Peyer's patch (tissue), 4 donors: ENCODE measurements around the gene SGSH. TPM values are rescaled to one million over a fixed set of nuclear protein-coding genes. Genes with fewer than 3 reads are reported as not detected.

Experiments
- DNase-seq, 3 donors: peaks; one replicate each; pipeline ENCODE4 v3.0.0-alpha.2; 2017 to 2019
- H3K27ac ChIP-seq, 4 donors: fragments of 200-600 bp; sonication (generic); one replicate each; pipeline ENCODE4 v1.5.1; 2016 to 2019
- H3K27me3 ChIP-seq, 2 donors: fragments of 200-600 bp; sonication (generic); one replicate each; pipeline ENCODE4 v1.5.1; 2019
- H3K36me3 ChIP-seq, 3 donors: fragments of 200-600 bp; sonication (generic); one replicate each; pipeline ENCODE4 v1.5.1; 2016 to 2019
- H3K4me1 ChIP-seq, 4 donors: fragments of 200-600 bp; sonication (generic); one replicate each; pipeline ENCODE4 v1.5.1; 2016 to 2019
- H3K4me3 ChIP-seq, 4 donors: fragments of 200-600 bp; sonication (generic); 1 replicate in 3 of 4; 2 replicates in 1 of 4; pipeline ENCODE4 v1.5.1; 2016 to 2019; ENCODE audit warnings: mild to moderate bottlenecking in 1 of 4
- H3K9me3 ChIP-seq, 4 donors: fragments of 200-600 bp; sonication (generic); one replicate each; pipeline ENCODE4 v1.5.1; 2016 to 2019; ENCODE audit warnings: mild to moderate bottlenecking in 1 of 4
- POLR2A ChIP-seq, 2 donors: fragments of 450-650 bp; IDR thresholded peaks; one replicate each; pipeline ENCODE4 v1.5.1; 2017; ENCODE audit warnings: antibody characterized with exemption in 2 of 2, mild to moderate bottlenecking in 2 of 2, moderate library complexity in 2 of 2
- total RNA-seq, 4 donors: library from RNA; depleted of rRNA; stranded (reverse); fragments of >200 nt; gene quantifications; one replicate each; pipeline ENCODE4 v1.1.0, GENCODE V29; 2016
- TF ChIP-seq, protein P1 (sequence below), 6 experiments: fragments of 450-650 bp in 4 of 6; fragments of 200-600 bp in 2 of 6; sonication (generic) in 1 of 6; IDR thresholded peaks; one replicate each; pipeline ENCODE4 v1.5.1; 2017 to 2019; ENCODE audit warnings: antibody characterized with exemption in 6 of 6, mild to moderate bottlenecking in 3 of 6, moderate library complexity in 1 of 6

SGSH gene
- total RNA-seq, 4 donors from 2014 or later: 37.8 to 114 (median 60.6) TPM

DNA sequence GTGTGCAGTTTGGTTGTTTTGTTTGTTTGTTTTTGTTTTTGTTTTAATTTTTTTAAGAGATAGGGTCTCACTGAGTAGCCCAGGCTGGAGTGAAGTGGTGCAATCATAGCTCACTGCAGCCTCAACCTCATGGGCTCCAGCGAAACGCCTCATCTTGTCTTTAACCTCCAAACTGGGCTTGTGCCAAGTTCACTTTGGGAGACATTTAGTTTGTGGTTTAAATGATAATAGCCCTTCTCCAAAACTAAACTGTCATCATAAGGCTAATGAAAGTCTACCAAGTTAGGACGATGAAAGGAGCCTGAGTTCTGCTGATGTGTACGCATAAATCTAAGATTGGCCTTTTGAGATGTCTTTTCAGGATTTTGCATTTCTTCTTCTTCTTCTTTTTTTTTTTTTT, 56.8 kb downstream of the SGSH start:
- TF ChIP-seq POLR2A (IDR thresholded peaks at IDR 0.05): no peak
- TF ChIP-seq, protein P1, sequence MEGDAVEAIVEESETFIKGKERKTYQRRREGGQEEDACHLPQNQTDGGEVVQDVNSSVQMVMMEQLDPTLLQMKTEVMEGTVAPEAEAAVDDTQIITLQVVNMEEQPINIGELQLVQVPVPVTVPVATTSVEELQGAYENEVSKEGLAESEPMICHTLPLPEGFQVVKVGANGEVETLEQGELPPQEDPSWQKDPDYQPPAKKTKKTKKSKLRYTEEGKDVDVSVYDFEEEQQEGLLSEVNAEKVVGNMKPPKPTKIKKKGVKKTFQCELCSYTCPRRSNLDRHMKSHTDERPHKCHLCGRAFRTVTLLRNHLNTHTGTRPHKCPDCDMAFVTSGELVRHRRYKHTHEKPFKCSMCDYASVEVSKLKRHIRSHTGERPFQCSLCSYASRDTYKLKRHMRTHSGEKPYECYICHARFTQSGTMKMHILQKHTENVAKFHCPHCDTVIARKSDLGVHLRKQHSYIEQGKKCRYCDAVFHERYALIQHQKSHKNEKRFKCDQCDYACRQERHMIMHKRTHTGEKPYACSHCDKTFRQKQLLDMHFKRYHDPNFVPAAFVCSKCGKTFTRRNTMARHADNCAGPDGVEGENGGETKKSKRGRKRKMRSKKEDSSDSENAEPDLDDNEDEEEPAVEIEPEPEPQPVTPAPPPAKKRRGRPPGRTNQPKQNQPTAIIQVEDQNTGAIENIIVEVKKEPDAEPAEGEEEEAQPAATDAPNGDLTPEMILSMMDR (IDR thresholded peaks at IDR 0.05): no peak
- no peak for DNase-seq

DNA sequence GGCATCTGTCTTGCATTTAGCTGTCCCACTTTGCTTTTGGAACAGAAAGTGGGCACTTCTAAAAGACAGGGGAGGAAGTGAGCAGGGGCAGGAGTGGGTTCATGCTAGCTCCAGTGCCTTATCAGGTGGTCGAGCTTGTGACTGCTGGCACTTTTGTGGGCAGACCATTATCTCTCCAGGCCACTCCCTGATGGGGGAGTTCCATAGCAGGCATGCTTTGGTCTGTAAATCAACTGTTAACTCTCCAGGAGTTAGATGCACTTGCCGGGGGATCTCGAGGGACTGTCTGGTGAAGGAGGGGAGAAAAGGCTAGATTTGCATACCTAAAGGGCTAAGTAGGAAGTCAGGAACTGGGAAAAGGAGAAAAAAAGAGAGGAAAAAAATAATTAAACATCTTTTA, 59.6 kb downstream of the SGSH start:
- DNase-seq: no peak
- H3K27ac ChIP-seq: no peak overlapping the region
- peaks cover 0 to 3% (median 0%) of the 10 kb centered on the region in 4 donors for H3K9me3 ChIP-seq
- H3K27me3 ChIP-seq: no peaks in the 10 kb centered on the region
- H3K4me1 ChIP-seq: no peaks in the 10 kb centered on the region
- H3K36me3 ChIP-seq: no peaks in the 10 kb centered on the region
- TF ChIP-seq, protein P1 (IDR thresholded peaks at IDR 0.05): no peak
- no peak for TF ChIP-seq POLR2A (IDR thresholded peaks at IDR 0.05)
- no peak overlapping the region for H3K4me3 ChIP-seq

More for the DNA sequence above, 56.8 kb downstream of the SGSH start:
- no peaks in the 10 kb centered on the region for H3K4me1 ChIP-seq
- H3K27me3 ChIP-seq: no peaks in the 10 kb centered on the region
- no peaks in the 10 kb centered on the region for H3K9me3 ChIP-seq
- no peak overlapping the region for H3K4me3 ChIP-seq
- no peak overlapping the region for H3K27ac ChIP-seq
- no peaks in the 10 kb centered on the region for H3K36me3 ChIP-seq

Other genes starting within 250 kb of the SGSH start
- gene TBC1D16, start 184.5 kb downstream of the SGSH start, total RNA-seq: 10 to 100 TPM; 11.9 to 29.7 (median 22.2) TPM
- 10 to 100 TPM in 2 of 4 donors, 1 to 10 TPM in 2; 2.8 to 54.5 (median 7.8) TPM for gene CCDC40, start 183.7 kb downstream of the SGSH start, total RNA-seq
- 10 to 100 TPM; 33.8 to 88.1 (median 42.3) TPM for gene GAA, start 118.8 kb downstream of the SGSH start, total RNA-seq
- gene EIF4A3, start 73.2 kb downstream of the SGSH start, total RNA-seq: 10 to 100 TPM; 29.0 to 66.8 (median 46.1) TPM
- 1 to 10 TPM in 3 of 4 donors, under 1 TPM in 1; 0.94 to 5.4 (median 2.6) TPM for gene CARD14, start 50.3 kb downstream of the SGSH start, total RNA-seq
- gene SLC26A11, start 94 bp upstream of the SGSH start, total RNA-seq: 10 to 100 TPM; 28.1 to 42.9 (median 33.1) TPM
- 100 to 1,000 TPM; 187 to 404 (median 293) TPM for gene RNF213, start 40.5 kb upstream of the SGSH start, total RNA-seq
- gene ENDOV, start 194.8 kb upstream of the SGSH start, total RNA-seq: 10 to 100 TPM; 13.2 to 72.6 (median 36.8) TPM